Nephron progenitor cell (in vitro differentiated cells): ENCODE measurements around the gene SHB.

Source experiments
- DNase-seq: peaks from one replicate; pipeline ENCODE4 v3.0.0; 2021
- H3K27ac Mint-ChIP-seq: 2 replicates; pipeline ENCODE4 v1.8.0; 2021; ENCODE audit warnings: mild to moderate bottlenecking, moderate library complexity, mixed read lengths
- H3K27me3 Mint-ChIP-seq: 2 replicates; pipeline ENCODE4 v1.8.0; 2021; ENCODE audit warnings: mild to moderate bottlenecking, low read depth, mixed read lengths; ENCODE audit not compliant: poor library complexity
- H3K36me3 Mint-ChIP-seq: 2 replicates; pipeline ENCODE4 v1.8.0; 2021; ENCODE audit warnings: low read depth, mixed read lengths
- H3K4me1 Mint-ChIP-seq: 2 replicates; pipeline ENCODE4 v1.8.0; 2021; ENCODE audit warnings: mixed read lengths
- H3K4me3 Mint-ChIP-seq: 2 replicates; pipeline ENCODE4 v1.8.0; 2021; ENCODE audit warnings: mild to moderate bottlenecking, moderate library complexity, mixed read lengths
- H3K9me3 Mint-ChIP-seq: 2 replicates; pipeline ENCODE4 v1.8.0; 2021; ENCODE audit warnings: mild to moderate bottlenecking, moderate library complexity, mixed read lengths
- CTCF ChIP-seq: fragments of 200-600 bp; sonication (generic); IDR thresholded peaks from 2 replicates; pipeline ENCODE4 v1.5.0; 2021; ENCODE audit warnings: antibody characterized with exemption

The SHB gene

GRCh38 chr9:38068701-38069628 is at the start of gene SHB:
TSS of gene SHB (minus strand) at chr9:38069227. CDS start at chr9:38068645, 582 bp downstream.
- Mint-ChIP-seq H3K27me3 (peaks cover 17% of the 10 kb centered on the region), H3K36me3 (no peaks in the 10 kb centered on the region), H3K27ac (peak within 1 kb of the TSS; percentile 85), H3K4me3 (peak within 1 kb of the TSS; percentile 88), H3K9me3 (no peaks in the 10 kb centered on the region), H3K4me1 (peaks cover 57% of the 10 kb centered on the region)
- DNase-seq: peak; percentile 88
- TF ChIP-seq CTCF: no peak

GRCh38 chr9:38117651-38118050 is 48.6 kb upstream of the SHB start:
- H3K27me3 Mint-ChIP-seq: peaks cover 35% of the 10 kb centered on the region
- peaks cover 6% of the 10 kb centered on the region for H3K4me1 Mint-ChIP-seq
- no peak for TF ChIP-seq CTCF

GRCh38 chr9:38114905-38115304 is 45.9 kb upstream of the SHB start:
- no peak overlapping the region for H3K4me3 Mint-ChIP-seq
- H3K27me3 Mint-ChIP-seq: peaks cover 30% of the 10 kb centered on the region
- no peaks in the 10 kb centered on the region for H3K36me3 Mint-ChIP-seq
- H3K4me1 Mint-ChIP-seq: peaks cover 6% of the 10 kb centered on the region
- DNase-seq: no peak
- no peak for TF ChIP-seq CTCF
- no peaks in the 10 kb centered on the region for H3K9me3 Mint-ChIP-seq
- no peak overlapping the region for H3K27ac Mint-ChIP-seq

More at GRCh38 chr9:38117651-38118050, 48.6 kb upstream of the SHB start:
- no peak overlapping the region for H3K27ac Mint-ChIP-seq
- no peak overlapping the region for H3K4me3 Mint-ChIP-seq
- no peaks in the 10 kb centered on the region for H3K36me3 Mint-ChIP-seq
- no peak for DNase-seq
- H3K9me3 Mint-ChIP-seq: no peaks in the 10 kb centered on the region

- H3K27ac Mint-ChIP-seq: no peak overlapping the region
- no peak overlapping the region for H3K4me3 Mint-ChIP-seq
- no peaks in the 10 kb centered on the region for H3K9me3 Mint-ChIP-seq
Measured at GRCh38 chr9:38112456-38112855, 43.4 kb upstream of the SHB start.

GRCh38 chr9:38112049-38112448 is 43.0 kb upstream of the SHB start:
- no peak overlapping the region for H3K4me3 Mint-ChIP-seq
- no peak for TF ChIP-seq CTCF
- DNase-seq: no peak
- no peak overlapping the region for H3K27ac Mint-ChIP-seq
- peaks cover 23% of the 10 kb centered on the region for H3K27me3 Mint-ChIP-seq
- H3K4me1 Mint-ChIP-seq: peaks cover 12% of the 10 kb centered on the region
- no peaks in the 10 kb centered on the region for H3K9me3 Mint-ChIP-seq
- no peaks in the 10 kb centered on the region for H3K36me3 Mint-ChIP-seq

More at GRCh38 chr9:38112456-38112855, 43.4 kb upstream of the SHB start:
- Mint-ChIP-seq H3K4me1 (peaks cover 11% of the 10 kb centered on the region), H3K36me3 (no peaks in the 10 kb centered on the region), H3K27me3 (peaks cover 26% of the 10 kb centered on the region)
- TF ChIP-seq CTCF: no peak
- no peak for DNase-seq
